HepG2 (cell line): ENCODE data around the gene COPS3. TPM values are rescaled to one million over a fixed set of nuclear protein-coding genes. Genes with fewer than 3 reads are reported as not detected.

Experiments
- ATAC-seq: fragments of 200-7000 bp; cut with Tn5 transposase; 3 replicates; pipeline ENCODE4 v1.9.1; 2020; ENCODE audit warnings: mild to moderate bottlenecking, moderate library complexity
- BruUV-seq: library from RNA; stranded (reverse); fragments of 400-500 nt; replicated peaks from 2 replicates; lab custom pipeline; 2021; lab: Mats Ljungman, UMichigan
- CTCF ChIA-PET: fragments of 300-600 bp; formaldehyde crosslinking; extraction: SDS; loops from one replicate; lab custom pipeline; 2021; ENCODE audit warnings: low total read pairs, inconsistent platforms, low intra/inter-chr PET ratio; lab: Yijun Ruan, JAX
- POLR2A ChIA-PET: fragments of 350-600 bp; sonication (Branson Sonifier 250); formaldehyde crosslinking; loops from one replicate; lab custom pipeline; 2020; ENCODE audit warnings: antibody characterized with exemption, inconsistent platforms; lab: Yijun Ruan, JAX
- DNase-seq: peaks from one replicate; pipeline ENCODE4 v3.0.0-alpha.2; 2015; ENCODE audit warnings: low spot score
- FAIRE-seq: peaks from 3 replicates; lab custom pipeline; 2011; peaks lifted over from hg19 to GRCh38; lab: Jason Lieb, UNC
- H2AFZ ChIP-seq: one replicate; pipeline ENCODE4 v1.6.1; 2011; ENCODE audit warnings: low read length, inconsistent platforms
- H3K27ac ChIP-seq: fragments of 300-600 bp; 3 replicates; pipeline ENCODE4 v1.8.0; 2011; ENCODE audit warnings: mixed run types, mild to moderate bottlenecking, mixed read lengths, low read length, inconsistent platforms; ENCODE audit not compliant: insufficient read depth; ENCODE audit errors: extremely low read length
- H3K27me3 ChIP-seq, 2 experiments: fragments of 200-600 bp in 1 of 2; 2 replicates in 1 of 2; 3 replicates in 1 of 2; pipeline versions ENCODE4 v1.6.0 to v1.8.0; 2011; ENCODE audit warnings: low read length in 2 of 2, mild to moderate bottlenecking in 2 of 2, moderate library complexity in 2 of 2, inconsistent platforms in 1 of 2; ENCODE audit not compliant: insufficient read depth in 2 of 2, control insufficient read depth in 1 of 2
- H3K36me3 ChIP-seq, 2 experiments: fragments of 200-600 bp in 1 of 2; replicated peaks in 1 of 2; 2 replicates in 1 of 2; 3 replicates in 1 of 2; pipeline versions ENCODE4 v1.5.1 to v1.8.0; 2011; ENCODE audit warnings: low read length in 2 of 2, inconsistent platforms in 1 of 2; ENCODE audit not compliant: insufficient read depth in 2 of 2, control insufficient read depth in 1 of 2
- H3K4me1 ChIP-seq: 2 replicates; pipeline ENCODE4 v1.5.1; 2012; ENCODE audit warnings: low read length, inconsistent platforms; ENCODE audit not compliant: insufficient read depth
- H3K4me2 ChIP-seq: 2 replicates; pipeline ENCODE4 v1.6.0; 2011; ENCODE audit warnings: low read depth, low read length, inconsistent platforms
- H3K4me3 ChIP-seq, 3 experiments: fragments of 200-600 bp in 1 of 3; sonication (generic), shearing (Covaris generic) in 1 of 3; replicated peaks in 1 of 3; 2 replicates each; pipeline ENCODE4 v1.5.1; 2011 to 2016; ENCODE audit warnings: low read length in 3 of 3, inconsistent platforms in 2 of 3, low read depth in 2 of 3, mild to moderate bottlenecking in 2 of 3, control low read depth in 1 of 3, mixed read lengths in 1 of 3; ENCODE audit not compliant: insufficient read depth in 1 of 3
- H3K79me2 ChIP-seq: one replicate; pipeline ENCODE4 v1.6.1; 2011; ENCODE audit warnings: low read length, inconsistent platforms; ENCODE audit not compliant: insufficient read depth
- H3K9ac ChIP-seq: 2 replicates; pipeline ENCODE4 v1.6.0; 2011; ENCODE audit warnings: mild to moderate bottlenecking, low read depth, low read length, inconsistent platforms; ENCODE audit not compliant: insufficient read depth
- H3K9me3 ChIP-seq: 2 replicates; pipeline ENCODE4 v1.5.1; 2012; ENCODE audit warnings: mild to moderate bottlenecking, low read length
- H4K20me1 ChIP-seq: 2 replicates; pipeline ENCODE4 v1.6.0; 2011; ENCODE audit warnings: inconsistent platforms, mild to moderate bottlenecking, low read length, moderate library complexity; ENCODE audit not compliant: insufficient read depth
- DBP ChIP-seq: sonication (generic); formaldehyde crosslinking; IDR thresholded peaks from 2 replicates; pipeline ENCODE4 v1.4.0; 2020; ENCODE audit warnings: missing genetic modification reagents; ENCODE audit errors: not compliant biosample characterization
- HNRNPH1 ChIP-seq: fragments of 200-400 bp; formaldehyde crosslinking; optimal IDR thresholded peaks from 2 replicates; pipeline ENCODE3; 2017; ENCODE audit warnings: mild to moderate bottlenecking, low read depth, low read length
- KDM5A ChIP-seq: fragments of 200-600 bp; sonication (generic); IDR thresholded peaks from 2 replicates; pipeline ENCODE4 v1.7.0; 2018; ENCODE audit warnings: antibody characterized with exemption, mild to moderate bottlenecking, low read length, borderline replicate concordance
- LRRFIP1 ChIP-seq: sonication (generic); formaldehyde crosslinking; conservative IDR thresholded peaks from 2 replicates; pipeline ENCODE4 v1.4.0; 2020; ENCODE audit warnings: missing genetic modification reagents
- MIER2 ChIP-seq: IDR thresholded peaks from 2 replicates; pipeline ENCODE4 v1.6.1; 2016; ENCODE audit warnings: missing biosample characterization, missing genetic modification reagents
- NBN ChIP-seq: fragments of 450-650 bp; conservative IDR thresholded peaks from 2 replicates; pipeline ENCODE4 v1.6.1; 2017
- PLRG1 ChIP-seq: fragments of 450-650 bp; conservative IDR thresholded peaks from 2 replicates; pipeline ENCODE4 v1.6.1; 2016
- RNF2 ChIP-seq: fragments of 450-650 bp; conservative IDR thresholded peaks from 2 replicates; pipeline ENCODE4 v1.6.1; 2016; ENCODE audit warnings: low read depth
- SMARCC2 ChIP-seq: fragments of 450-650 bp; IDR thresholded peaks from 2 replicates; pipeline ENCODE4 v1.6.1; 2017; ENCODE audit warnings: antibody characterized with exemption, mild to moderate bottlenecking
- TERF1 ChIP-seq: sonication (generic); formaldehyde crosslinking; IDR thresholded peaks from 2 replicates; pipeline ENCODE4 v1.8.0; 2022; ENCODE audit warnings: mild to moderate bottlenecking, missing genetic modification reagents, moderate library complexity
- UBTF ChIP-seq: sonication (generic); formaldehyde crosslinking; IDR thresholded peaks from 2 replicates; pipeline ENCODE4 v1.4.0; 2020; ENCODE audit warnings: mild to moderate bottlenecking, missing genetic modification reagents
- ZC3H4 ChIP-seq: sonication (generic); formaldehyde crosslinking; IDR thresholded peaks from 2 replicates; pipeline ENCODE4 v1.4.0; 2020; ENCODE audit warnings: missing genetic modification reagents, borderline replicate concordance
- ZNF101 ChIP-seq: sonication (generic); formaldehyde crosslinking; IDR thresholded peaks from 2 replicates; pipeline ENCODE4 v1.4.0; 2020; ENCODE audit warnings: mild to moderate bottlenecking, low read depth, missing genetic modification reagents, borderline replicate concordance
- ZNF232 ChIP-seq: sonication (generic); formaldehyde crosslinking; IDR thresholded peaks from 2 replicates; pipeline ENCODE4 v1.4.0; 2020; ENCODE audit warnings: missing genetic modification reagents, borderline replicate concordance
- ZNF644 ChIP-seq: IDR thresholded peaks from 2 replicates; pipeline ENCODE4 v1.6.1; 2016; ENCODE audit warnings: low read depth
- ZNF816 ChIP-seq: sonication (generic); formaldehyde crosslinking; IDR thresholded peaks from 2 replicates; pipeline ENCODE4 v1.8.0; 2022; ENCODE audit warnings: missing genetic modification reagents, mild to moderate bottlenecking, borderline replicate concordance
- WGBS: methylation state at CpG from one replicate; pipeline ENCODE4 v1.1.6; 2017; ENCODE audit warnings: low lambda C conversion rate; 5-methylcytosine and 5-hydroxymethylcytosine counted together
- in situ Hi-C: cut with HindIII; loops from 2 replicates; pipeline ENCODE4 v1.10.0; 2017; ENCODE audit warnings: low pct_unique_long_range_greater_than_20kb; ENCODE audit not compliant: extremely low pct_ligation_motif_present
- intact Hi-C: fragments of 100-400 bp; cut with micrococcal nuclease; formaldehyde crosslinking; loops from one replicate; pipeline ENCODE4 v1.10.0; 2022; ENCODE audit not compliant: unreplicated experiment
- polyA plus RNA-seq, 8 experiments: library from polyadenylated mRNA; depleted of rRNA in 3 of 8; stranded (reverse) in 7 of 8; unstranded in 1 of 8; fragments of >200 nt; fragmentation: Illumina TruSeq in 4 of 8; extraction: Trizol in 4 of 8; gene quantifications; 2 replicates each; pipeline versions ENCODE4 v1.2.1 to v1.2.3, GENCODE V29; 2011 to 2016; ENCODE audit warnings: low read depth in 4 of 8, missing spikeins in 1 of 8, mixed read lengths in 1 of 8; ENCODE audit not compliant: insufficient read depth in 1 of 8
- total RNA-seq, 5 experiments: library from RNA; depleted of rRNA; stranded (reverse); fragments of >200 nt; fragmentation: Illumina TruSeq; extraction: Trizol; gene quantifications; 2 replicates each; pipeline ENCODE4 v1.2.3, GENCODE V29; 2016; ENCODE audit warnings: low read depth in 1 of 5

Gene COPS3
- total and polyA plus RNA-seq, 2 of the 13 experiments (the other 11 are each of a cell fraction or from before 2014, with no cell fraction given) = 46.3 to 103 TPM

GRCh38 chr17:17328251-17328650 lies 47.2 kb upstream of the COPS3 start:
- H3K27me3 ChIP-seq = no peaks in the 10 kb centered on the region; a peak in 1 of 5 replicates
- no peaks in the 10 kb centered on the region for H4K20me1 ChIP-seq
- no peak overlapping the region for H3K4me3 ChIP-seq
- H3K36me3 ChIP-seq = no peaks in the 10 kb centered on the region
- in situ Hi-C loops (no loop called here), intact Hi-C loops (no loop called here)
- ATAC-seq (no peak), FAIRE-seq (no peak), DNase-seq (no peak)
- TF ChIP-seq NBN = no peak
- no peak for TF ChIP-seq LRRFIP1 (CRISPR knock-in tag)
- TF ChIP-seq RNF2 = no peak
- TF ChIP-seq SMARCC2 = no peak
- no peak for TF ChIP-seq MIER2 (CRISPR knock-in tag)
- no peak for TF ChIP-seq ZC3H4
- no peak for TF ChIP-seq KDM5A
- no peak for TF ChIP-seq ZNF232
- TF ChIP-seq ZNF816 (CRISPR knock-in tag) = no peak
- TF ChIP-seq ZNF101 (CRISPR knock-in tag) = no peak
- TF ChIP-seq UBTF (CRISPR knock-in tag) = no peak
- no peak for TF ChIP-seq DBP
- TF ChIP-seq PLRG1 = no peak
- no peak for TF ChIP-seq HNRNPH1
- no peak for TF ChIP-seq ZNF644
- no peak for TF ChIP-seq TERF1 (CRISPR knock-in tag)
- no TSS peak for BruUV-seq
- H3K27ac ChIP-seq = no peak overlapping the region
- no peak overlapping the region for H2AFZ ChIP-seq
- no peaks in the 10 kb centered on the region for H3K4me1 ChIP-seq
- H3K9me3 ChIP-seq = no peaks in the 10 kb centered on the region
- 43% methylated on average over 7 of the region's 8 CpGs for WGBS
- no peaks in the 10 kb centered on the region for H3K79me2 ChIP-seq
- H3K4me2 ChIP-seq = no peak overlapping the region
- no peak overlapping the region for H3K9ac ChIP-seq
- CTCF ChIA-PET = no interaction called here
- POLR2A ChIA-PET = no interaction called here
